ENCODE data around the gene CPNE9. TPM values are rescaled to one million over a fixed set of nuclear protein-coding genes. Genes with fewer than 3 reads are reported as not detected.
A peak's percentile ranks its signal among the peaks of the same experiment; 100 is the strongest.

CPNE9 gene, protein sequence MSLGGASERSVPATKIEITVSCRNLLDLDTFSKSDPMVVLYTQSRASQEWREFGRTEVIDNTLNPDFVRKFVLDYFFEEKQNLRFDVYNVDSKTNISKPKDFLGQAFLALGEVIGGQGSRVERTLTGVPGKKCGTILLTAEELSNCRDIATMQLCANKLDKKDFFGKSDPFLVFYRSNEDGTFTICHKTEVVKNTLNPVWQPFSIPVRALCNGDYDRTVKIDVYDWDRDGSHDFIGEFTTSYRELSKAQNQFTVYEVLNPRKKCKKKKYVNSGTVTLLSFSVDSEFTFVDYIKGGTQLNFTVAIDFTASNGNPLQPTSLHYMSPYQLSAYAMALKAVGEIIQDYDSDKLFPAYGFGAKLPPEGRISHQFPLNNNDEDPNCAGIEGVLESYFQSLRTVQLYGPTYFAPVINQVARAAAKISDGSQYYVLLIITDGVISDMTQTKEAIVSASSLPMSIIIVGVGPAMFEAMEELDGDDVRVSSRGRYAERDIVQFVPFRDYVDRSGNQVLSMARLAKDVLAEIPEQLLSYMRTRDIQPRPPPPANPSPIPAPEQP
- under 1 TPM in 1 of 2 donors, not detected in 1; 0.21 TPM for total RNA-seq
- under 1 TPM in 5 of 6 donors, not detected in 1; 0.15 to 0.40 (median 0.27) TPM for polyA plus RNA-seq (ENCODE audit: insufficient read length in 6 of 6)
- long read RNA-seq, donor 1, result 0 reads
- long read RNA-seq, donor 2, result 0 reads
- long read RNA-seq, donor 3, result 0 reads
- long read RNA-seq, donor 4, result 0 reads
- long read RNA-seq, donor 5, result 0 reads
- long read RNA-seq, donor 6, result 0 reads
- long read RNA-seq, donor 7, result 0 reads
- long read RNA-seq, donor 8, result 0 reads
- long read RNA-seq, donor 9, result 0 reads
- long read RNA-seq, donor 10, partial matches to known transcripts, result 0 of 1 reads
- long read RNA-seq, donor 10, other reads (novel, unspliced or antisense), result 1 of 1 reads
- long read RNA-seq, donor 11, result 0 reads
- long read RNA-seq, donor 12, result 0 reads

DNA sequence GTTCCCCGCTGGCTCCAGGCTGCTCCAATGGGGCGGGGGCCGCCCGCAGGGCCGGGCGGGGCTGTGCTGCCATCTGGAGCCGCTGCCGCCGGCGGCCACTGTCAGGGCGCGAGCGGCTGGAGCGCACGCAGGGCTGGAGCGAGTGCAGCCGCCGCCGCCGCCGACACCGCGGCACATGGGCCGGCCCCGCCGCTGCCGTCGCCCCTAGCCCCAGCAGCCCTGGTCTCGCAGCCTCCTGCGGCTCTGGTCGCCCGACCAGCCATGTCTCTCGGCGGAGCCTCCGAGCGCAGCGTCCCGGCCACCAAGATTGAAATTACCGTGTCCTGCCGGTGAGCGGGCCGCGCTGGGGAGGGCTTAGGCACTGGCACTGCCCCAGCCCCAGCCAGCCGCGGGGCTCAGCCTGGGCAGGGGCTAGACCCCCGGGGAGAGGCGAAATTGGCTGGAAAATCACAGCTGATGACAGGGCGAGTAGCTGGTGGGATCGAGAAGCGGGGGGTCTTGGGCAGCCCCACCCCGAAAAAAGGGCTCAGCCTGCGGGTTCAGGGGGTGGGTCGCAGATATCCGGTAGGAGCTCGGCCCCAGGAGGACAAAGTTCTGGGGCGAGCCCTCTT is at the start of gene CPNE9:
Gene CPNE9, plus strand, starts transcription at position 98 of the 611 bp plus-strand sequence. Its CDS starts 164 bp downstream, at position 262.
- H3K27me3 ChIP-seq, result peaks cover 11 to 29% of the 10 kb centered on the region in 2 donors
- DNase-seq (peak in 1 of 4 donors; percentile 81), ATAC-seq (peak; percentile 39)
- H3K36me3 ChIP-seq, result peaks cover 0 to 46% of the 10 kb centered on the region in 2 donors
- intact Hi-C loops (cut with DNase I), result no loop called here
- H3K9me3 ChIP-seq, result no peaks in the 10 kb centered on the region
- TF ChIP-seq, protein P1, sequence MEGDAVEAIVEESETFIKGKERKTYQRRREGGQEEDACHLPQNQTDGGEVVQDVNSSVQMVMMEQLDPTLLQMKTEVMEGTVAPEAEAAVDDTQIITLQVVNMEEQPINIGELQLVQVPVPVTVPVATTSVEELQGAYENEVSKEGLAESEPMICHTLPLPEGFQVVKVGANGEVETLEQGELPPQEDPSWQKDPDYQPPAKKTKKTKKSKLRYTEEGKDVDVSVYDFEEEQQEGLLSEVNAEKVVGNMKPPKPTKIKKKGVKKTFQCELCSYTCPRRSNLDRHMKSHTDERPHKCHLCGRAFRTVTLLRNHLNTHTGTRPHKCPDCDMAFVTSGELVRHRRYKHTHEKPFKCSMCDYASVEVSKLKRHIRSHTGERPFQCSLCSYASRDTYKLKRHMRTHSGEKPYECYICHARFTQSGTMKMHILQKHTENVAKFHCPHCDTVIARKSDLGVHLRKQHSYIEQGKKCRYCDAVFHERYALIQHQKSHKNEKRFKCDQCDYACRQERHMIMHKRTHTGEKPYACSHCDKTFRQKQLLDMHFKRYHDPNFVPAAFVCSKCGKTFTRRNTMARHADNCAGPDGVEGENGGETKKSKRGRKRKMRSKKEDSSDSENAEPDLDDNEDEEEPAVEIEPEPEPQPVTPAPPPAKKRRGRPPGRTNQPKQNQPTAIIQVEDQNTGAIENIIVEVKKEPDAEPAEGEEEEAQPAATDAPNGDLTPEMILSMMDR (IDR thresholded peaks at IDR 0.05), result no peak
- H3K4me1 ChIP-seq, result peaks cover 10 to 15% of the 10 kb centered on the region in 2 donors
- H3K27ac ChIP-seq, result no peak within 1 kb of the TSS
- peak within 1 kb of the TSS in 1 of 2 donors; percentile 32 for H3K4me3 ChIP-seq

DNA sequence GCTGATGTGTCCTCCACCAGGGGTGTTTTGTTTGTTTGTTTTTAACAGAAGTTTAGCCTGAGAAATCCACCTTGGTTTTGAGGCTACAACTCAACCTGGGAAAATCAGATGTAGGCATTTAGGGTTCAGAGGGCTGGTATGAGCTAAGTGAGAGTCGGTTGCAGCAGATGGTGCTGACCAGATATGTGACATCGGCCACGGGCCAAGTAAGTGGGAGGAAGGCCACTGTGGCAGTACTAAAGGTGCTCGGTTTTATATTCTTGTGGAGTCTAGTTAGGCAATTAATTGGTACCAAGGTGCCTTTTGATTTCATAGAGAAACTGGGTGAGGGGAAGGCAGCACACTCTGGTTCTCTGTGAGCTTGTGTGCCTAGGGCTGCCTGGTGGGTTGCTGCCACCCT is 43.8 kb upstream of the CPNE9 start:
- DNase-seq, result no peak
- intact Hi-C loops (cut with DNase I), result no loop called here
- no peaks in the 10 kb centered on the region for H3K4me1 ChIP-seq
- no peak overlapping the region for H3K27ac ChIP-seq
- no peaks in the 10 kb centered on the region for H3K9me3 ChIP-seq
- no peak for ATAC-seq
- peaks cover 4 to 100% of the 10 kb centered on the region in 2 donors for H3K36me3 ChIP-seq
- H3K4me3 ChIP-seq, result no peak overlapping the region
- TF ChIP-seq, protein P1 (IDR thresholded peaks at IDR 0.05), result no peak
- H3K27me3 ChIP-seq, result no peaks in the 10 kb centered on the region

DNA sequence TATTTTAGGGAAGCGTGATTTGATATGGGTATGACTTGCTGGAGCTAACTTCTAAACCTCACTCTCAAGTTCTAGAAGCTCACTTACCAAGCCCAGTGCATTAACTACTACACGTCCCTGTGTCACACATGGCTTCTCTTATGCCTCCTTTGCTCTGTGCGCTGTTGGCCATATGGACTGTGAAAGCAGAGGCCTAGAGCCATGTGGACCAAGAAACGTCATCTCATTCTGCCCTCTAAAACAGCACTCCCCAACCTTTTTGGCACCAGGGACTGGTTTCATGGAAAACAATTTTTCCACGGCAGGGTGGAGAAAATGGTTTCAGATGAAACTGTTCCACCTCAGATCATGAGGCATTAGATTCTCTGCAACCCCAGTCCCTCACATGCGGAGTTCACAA is 42.7 kb upstream of the CPNE9 start:
- H3K36me3 ChIP-seq, result peaks cover 4 to 100% of the 10 kb centered on the region in 2 donors
- ATAC-seq (no peak), DNase-seq (no peak)
- no peaks in the 10 kb centered on the region for H3K27me3 ChIP-seq
- H3K4me1 ChIP-seq, result no peaks in the 10 kb centered on the region
- no peaks in the 10 kb centered on the region for H3K9me3 ChIP-seq
- intact Hi-C loops (cut with DNase I), result no loop called here
- TF ChIP-seq, protein P1 (IDR thresholded peaks at IDR 0.05), result no peak
- H3K27ac ChIP-seq, result no peak overlapping the region
- H3K4me3 ChIP-seq, result no peak overlapping the region

DNA sequence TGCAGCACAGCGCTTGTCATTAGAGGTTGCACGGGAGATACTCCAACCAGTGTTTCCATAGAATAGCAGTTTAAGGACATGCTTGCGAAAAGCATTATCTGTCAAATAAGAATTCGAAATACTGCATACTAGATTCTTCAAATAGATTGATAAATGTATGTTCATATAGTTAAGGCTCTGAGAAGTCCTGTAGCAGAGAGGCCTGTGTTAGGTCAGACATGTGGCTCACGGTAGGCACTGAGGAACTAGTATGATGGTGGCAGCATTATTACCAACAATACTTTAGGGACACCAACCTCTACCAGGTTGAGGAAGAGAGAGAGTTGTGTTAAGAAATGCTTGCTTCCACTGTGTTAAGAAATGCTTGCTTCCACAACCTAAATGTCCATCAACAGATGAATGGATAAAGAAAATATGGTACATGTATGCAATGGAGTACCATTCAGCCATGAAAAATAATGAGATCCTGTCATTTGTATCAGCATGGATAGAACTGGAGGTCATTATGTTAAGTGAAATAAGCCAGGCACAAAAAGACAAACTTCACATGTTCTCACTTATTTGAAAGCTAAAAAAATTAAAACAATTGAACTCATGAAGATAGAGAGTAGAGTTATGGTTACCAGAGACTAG is 39.4 kb upstream of the CPNE9 start:
- no peaks in the 10 kb centered on the region for H3K9me3 ChIP-seq
- no peak for ATAC-seq
- DNase-seq, result no peak
- H3K4me3 ChIP-seq, result no peak overlapping the region
- intact Hi-C loops (cut with DNase I), result no loop called here
- H3K27me3 ChIP-seq, result no peaks in the 10 kb centered on the region
- H3K4me1 ChIP-seq, result peaks cover 0 to 1% of the 10 kb centered on the region in 2 donors
- no peak overlapping the region for H3K27ac ChIP-seq
- TF ChIP-seq, protein P1 (IDR thresholded peaks at IDR 0.05), result no peak
- H3K36me3 ChIP-seq, result peaks cover 4 to 100% of the 10 kb centered on the region in 2 donors
